Measurements from ENCODE around the gene SH3RF3.

Gene SH3RF3

DNA sequence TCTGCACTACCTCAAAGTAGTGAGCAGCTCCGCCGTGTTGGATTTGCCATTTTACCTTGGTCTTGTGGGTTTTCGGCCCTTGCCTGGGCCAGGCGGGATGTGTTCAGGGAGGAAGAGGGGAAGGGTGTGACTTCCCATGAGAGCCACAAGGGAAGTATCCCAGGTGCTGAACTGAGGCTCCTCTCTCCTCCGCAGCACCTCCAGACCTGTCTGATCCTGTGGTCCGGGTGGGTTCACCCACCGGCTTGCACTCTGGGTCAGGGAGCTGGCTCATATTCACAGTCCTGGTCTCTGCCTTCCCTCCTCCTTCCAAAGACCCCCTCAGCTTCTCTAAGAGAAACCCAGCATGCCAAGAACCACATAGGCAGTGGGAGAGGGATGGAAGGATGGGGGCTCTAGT, 249.0 kb downstream of the SH3RF3 start:
- no peak for DNase-seq (ENCODE audit: low read depth)

DNA sequence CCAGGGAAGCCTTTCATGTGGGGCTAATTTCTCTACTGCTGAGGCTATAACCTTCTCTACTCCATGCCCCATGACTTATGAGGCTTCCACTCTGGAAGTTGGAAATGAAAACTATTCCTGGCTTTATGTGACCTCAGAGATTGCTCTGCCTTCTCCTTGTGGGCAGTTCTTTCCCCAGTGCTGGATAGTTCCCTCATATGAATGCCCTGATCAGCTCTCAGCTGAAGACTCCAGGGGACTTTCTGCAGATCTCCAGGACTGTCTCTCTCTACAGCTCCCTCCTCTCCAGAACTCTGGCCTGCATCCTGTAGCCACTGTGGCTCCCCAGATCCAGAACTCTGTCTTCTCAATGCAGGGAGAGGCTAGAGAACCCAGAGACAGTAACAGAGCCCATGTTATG, 249.7 kb downstream of the SH3RF3 start:
- no peak for DNase-seq (ENCODE audit: low read depth)

DNA sequence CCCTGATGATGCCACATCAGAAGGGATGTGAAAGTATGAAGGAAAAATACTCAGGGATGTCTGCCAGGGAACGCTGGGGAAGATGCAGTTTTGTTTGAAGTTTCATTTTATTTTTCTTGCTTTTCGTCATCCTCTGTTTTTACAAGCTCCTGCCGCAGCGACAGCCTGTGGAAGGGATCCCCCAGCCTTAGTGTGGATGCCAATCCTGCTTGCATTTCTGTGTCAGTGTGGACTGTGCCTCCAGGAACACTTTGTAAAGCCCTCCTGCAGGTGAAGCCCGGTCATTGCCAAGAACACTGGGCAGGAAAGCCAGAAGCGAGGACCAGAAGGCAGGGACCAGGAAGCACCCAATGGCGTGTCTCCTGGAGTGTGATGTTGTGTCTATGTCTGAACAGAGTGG, 250.5 kb downstream of the SH3RF3 start:
- DNase-seq (ENCODE audit: low read depth): no peak

DNA sequence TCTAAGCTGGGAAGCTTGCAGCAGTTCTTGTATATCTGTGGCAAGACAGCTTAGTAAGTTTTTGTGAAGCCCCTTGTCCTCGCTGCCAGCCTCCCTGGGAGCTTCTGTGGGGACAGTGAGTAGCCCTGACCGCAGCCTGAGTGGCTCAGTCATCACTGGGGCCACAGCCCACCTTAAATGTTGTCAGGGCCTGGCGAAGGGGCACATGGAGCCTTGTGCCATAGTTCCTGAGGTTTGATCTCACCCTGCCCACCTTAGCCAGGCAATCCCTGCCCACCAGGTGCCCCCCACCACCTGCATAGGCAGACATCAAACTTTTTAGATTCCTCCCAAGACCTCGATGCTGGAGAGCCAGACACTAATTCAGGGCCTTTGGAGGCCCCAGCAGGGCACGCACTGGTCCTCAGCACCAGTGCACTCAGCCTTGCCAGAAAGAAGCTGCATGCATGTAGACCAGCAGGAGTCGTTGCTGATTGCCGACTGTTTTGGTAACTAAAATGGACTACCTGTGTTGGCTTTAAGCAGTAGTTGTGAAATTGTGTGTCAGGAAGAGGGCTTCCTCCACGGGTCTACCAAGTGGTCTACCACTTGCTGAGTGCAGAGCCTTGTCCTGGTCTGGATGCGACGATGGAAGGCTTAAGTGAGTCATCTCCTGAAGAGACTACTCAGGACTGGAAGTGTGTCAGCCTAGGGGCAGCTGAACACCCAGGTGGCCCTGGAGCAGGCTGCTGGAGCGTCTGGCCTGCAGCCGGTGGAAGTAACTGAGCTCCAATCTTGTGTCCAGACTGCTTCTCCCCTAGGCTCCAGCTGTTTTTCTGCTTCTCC, 251.7 kb downstream of the SH3RF3 start:
- DNase-seq (ENCODE audit: low read depth): no peak

DNA sequence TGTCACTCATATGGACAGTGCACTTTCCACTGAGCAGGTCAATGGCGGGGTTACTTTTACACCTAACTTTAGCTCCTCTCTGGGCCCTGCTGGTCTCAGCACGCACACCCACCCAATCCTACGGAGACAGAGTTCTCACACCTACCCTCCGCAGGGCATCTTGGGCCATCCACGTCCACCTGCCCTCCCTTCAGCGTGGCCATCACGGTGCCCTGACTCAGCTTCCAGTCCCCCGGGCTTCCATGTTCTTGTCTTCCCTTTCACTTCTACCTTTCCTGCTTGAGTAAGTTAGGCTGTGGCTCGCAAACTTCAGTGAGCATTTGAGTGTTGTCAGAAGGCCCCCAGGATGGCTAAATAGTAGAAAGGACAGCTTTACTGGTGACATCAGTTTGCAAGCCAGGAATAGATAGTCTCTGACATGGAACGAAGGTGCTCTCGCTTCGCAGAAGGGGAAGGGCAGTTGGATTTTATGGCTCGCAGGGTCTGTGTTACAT, 252.4 kb downstream of the SH3RF3 start:
- no peak for DNase-seq (ENCODE audit: low read depth)

DNA sequence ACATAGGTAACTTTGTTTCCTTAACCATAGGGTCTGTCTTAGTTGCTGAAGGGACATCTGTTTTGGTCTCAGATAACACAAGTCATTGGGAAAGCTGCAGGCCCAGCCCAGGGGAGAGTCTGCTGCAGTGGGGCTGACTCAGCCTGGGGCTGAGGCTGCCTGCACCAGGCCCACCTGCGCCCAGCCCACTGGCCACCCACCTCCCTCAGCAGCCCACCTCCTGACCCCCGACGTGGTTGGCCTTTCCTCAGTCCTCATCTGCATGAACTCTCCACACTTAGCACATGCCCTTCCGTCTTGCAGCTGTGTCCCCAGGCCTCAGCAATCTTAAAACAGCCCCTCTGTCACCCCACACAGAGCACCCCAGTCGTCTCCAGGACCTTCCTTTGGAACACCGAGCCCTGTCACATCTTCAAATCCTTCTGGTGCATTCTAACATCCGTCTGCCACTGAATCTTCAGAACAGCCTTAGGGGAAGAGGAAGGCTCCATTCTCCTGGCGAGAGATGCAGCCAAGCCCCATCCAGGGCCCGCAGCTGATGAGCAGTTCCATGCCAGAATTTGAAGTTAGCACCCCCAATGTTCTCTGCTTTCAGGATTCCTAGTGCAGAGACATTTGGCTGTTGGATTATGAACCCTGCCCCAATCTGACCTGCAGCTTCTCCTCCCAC, 253.4 kb downstream of the SH3RF3 start:
- DNase-seq (ENCODE audit: low read depth): no peak

DNA sequence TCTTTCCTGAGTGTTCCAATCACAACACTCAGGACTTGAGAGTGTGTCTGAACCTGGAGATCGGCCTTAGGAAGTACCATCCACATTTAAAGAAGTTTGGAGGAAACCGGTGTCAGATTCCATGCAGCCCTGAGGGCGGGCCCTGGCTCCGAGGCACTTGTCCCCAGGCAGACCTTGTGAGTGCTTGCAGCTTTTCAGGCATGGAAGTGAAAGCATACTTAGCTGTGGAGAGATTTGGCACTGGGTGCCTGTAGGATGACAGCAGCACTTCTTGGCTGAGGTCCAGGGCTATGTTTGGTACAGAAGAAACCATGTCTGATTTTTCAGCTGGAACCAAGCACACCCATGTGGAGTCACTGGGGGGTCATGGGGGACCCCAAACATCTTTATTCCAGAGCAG, 253.9 kb downstream of the SH3RF3 start:
- DNase-seq (ENCODE audit: low read depth): no peak

DNA sequence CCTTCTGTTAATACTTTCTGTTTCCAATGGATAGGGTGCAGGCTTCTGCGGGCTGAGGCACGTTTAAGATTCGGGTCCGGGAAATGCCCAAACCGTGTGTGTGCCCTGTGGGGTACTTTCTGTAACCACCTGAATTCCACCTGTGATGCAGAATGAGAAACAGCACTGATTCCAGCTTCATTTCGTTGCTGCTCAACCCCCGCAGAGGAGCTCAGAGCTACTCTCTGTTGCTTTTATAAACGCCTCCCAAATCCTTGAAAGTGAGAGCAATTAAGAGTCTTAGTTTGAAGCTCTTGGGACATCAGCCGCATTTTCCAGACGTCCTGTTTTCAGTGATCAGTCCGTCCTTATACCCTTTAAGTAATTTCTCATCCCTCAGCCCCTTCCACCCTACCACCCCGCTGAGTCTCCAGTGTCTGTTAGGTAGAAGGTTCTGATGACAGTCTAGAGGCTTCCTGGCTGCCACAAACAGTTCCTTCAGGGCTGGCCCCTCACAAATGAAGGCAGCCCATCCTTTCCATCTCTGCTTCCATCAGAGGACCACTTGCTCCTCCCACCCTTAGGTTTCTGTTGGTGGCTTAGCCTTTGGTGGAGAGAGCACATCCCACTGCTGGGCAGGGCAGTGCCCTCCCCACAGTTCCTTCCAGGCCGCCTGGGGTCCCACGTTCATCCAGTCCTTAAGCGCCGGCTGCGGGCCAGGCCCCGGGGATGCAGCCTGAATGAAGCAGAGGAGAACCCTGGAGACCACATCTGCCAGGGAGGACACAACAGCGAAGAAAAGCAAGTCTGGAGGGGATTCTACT, 254.7 kb downstream of the SH3RF3 start:
- DNase-seq (ENCODE audit: low read depth): no peak

DNA sequence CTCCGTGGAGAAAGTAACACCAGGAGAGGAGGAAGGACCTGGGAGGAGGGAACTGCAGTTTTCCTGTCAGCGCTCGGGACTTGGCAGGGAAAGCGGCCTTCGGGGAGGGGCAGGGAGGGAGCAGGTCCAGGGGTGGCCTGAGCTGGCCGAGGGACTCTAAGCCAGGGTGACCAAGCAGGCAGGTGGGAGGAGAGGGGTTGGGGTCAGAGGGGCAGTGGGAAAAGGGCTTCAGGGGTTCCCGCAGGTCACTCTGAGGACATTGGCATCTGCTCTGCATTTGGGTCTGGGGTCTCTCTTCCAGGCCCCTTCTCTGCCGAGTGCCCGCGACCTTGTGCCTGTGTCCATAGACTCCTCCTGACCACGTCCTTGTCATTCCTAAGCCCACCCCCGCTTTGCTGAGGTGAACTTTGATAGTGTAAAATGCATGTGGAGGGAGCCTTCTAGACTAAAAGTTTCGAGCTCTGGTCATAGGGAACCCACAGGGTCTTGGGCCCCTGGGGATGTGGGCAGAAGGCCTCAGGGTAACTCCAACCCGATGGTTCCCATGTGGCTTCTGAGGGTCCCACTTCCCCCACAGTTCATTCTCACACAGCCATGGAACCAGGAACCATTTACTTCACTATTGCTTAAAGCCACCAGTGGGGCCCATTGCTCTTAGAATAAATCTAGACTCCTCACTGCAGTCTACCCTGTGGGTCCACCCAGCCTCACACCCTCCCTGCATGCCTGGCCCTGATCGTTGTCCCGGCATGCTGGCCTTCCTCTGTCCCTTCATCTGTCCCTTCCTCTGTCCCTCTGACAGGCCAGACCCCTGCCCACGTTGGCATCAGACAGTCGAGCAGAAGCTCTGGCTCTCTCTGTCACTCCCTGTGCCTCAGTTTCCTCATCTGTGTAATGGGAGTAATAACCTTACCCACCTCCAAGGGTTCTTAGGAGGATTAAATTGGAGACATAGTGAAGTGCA, 255.6 kb downstream of the SH3RF3 start:
- DNase-seq (ENCODE audit: low read depth): no peak

DNA sequence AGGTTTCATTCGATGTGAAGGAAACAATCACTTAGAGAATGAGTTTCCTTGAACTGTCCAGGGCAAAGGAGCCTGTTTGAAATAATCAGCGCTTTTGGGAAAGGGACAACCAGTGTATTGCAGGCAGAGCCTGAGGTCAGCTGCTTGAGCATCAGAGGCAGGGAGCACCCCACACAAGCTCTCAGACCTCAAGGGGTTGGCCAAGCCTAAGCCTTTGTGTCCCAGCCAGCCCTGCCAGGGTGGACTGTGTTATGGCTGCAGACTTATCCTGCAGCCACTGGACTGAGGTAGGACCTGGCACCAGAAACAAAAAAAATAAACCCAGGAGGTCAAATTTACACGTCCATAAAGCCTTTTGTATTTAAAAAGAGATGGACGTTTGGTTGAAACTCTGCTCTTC, 256.5 kb downstream of the SH3RF3 start:
- DNase-seq (ENCODE audit: low read depth): no peak

DNA sequence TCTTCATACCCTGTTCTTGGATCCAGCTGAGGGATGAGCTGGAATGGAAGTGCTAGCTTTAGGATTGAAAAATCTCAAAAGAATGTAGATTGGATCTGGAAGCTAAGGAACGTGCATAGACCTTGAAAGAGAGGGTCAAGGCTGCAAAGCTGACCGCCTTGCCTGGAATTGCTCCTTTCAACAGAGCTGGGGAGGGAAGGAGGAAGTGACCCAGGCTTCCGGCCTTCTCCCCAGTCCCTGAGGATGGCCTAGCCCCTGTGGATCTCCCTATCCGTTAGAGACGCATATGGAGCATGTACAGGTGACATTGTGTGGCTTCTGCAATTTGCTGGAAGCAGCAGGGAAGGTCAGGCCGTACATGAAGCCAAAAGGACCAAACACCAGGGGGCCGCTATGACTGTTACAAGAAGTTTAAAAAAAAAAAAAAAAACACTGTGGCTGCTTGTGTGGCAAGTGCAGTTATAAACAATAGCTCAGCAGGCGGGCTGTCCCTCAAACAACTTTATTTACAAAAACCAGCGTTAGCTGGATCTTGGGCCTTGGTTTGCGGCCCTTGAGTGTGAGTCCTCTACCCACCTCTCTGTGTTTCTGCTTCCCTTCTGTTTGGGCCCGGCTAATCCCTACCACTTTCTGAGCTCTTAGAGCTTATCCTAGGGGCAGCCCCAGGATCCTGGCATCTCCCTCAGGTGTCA, 257.1 kb downstream of the SH3RF3 start:
- no peak for DNase-seq (ENCODE audit: low read depth)

DNA sequence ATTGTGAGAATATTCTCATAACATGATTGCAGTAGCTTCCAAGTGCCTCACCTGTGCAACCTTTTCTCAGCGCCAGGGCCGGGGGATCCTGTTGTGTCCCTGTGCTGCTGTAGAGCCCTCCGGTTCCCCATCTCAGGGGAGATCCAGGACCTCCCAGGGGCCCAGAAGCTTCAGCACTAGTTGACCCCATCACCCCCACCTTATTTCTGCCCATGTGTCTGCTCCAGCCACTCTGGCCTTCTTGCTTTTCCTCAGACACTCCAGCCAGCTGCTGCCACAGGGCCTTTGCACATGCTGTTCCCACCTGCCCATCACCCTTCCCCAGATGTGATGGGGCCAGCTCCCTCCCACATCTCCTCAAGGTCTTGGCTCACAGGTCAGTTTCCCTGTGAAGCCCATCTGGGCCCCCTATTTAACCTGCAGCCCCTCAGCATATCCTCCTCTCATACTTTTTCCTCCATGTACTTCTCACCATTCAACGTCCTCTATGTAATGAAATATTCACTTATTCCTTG, 258.3 kb downstream of the SH3RF3 start:
- no peak for DNase-seq (ENCODE audit: low read depth)

DNA sequence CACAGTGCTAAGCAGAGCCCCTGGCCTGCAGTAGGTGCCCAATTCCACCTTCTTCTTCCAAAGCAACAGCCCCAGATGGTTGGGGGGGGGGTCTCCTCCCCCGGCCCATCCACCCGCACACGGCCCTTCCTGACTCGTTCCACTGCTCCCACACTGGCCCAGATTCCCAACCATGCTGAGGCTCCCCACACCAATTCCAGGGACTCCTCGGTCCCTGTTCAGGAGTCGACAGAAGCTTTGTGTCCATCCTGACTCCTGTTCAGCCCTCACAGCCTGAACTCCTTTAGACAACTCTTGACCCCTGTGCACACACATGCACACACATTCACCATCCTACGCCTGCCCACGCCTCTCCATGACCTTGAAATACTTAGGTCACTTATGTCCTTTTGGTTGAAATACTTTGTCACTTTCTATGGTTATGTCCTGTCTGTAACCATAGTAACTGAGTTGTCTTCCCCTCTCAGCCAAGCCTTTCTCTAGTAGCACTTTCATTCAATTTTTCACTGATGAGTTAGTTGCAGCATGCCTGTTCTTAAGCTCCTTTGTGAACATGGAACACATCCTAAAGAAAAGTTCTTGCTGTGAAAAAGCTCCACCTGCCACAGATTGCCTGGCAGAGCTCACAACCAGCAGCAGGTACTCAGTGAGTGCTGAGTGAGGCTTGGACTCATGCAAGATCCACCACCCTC, 258.9 kb downstream of the SH3RF3 start:
- DNase-seq (ENCODE audit: low read depth): no peak

DNA sequence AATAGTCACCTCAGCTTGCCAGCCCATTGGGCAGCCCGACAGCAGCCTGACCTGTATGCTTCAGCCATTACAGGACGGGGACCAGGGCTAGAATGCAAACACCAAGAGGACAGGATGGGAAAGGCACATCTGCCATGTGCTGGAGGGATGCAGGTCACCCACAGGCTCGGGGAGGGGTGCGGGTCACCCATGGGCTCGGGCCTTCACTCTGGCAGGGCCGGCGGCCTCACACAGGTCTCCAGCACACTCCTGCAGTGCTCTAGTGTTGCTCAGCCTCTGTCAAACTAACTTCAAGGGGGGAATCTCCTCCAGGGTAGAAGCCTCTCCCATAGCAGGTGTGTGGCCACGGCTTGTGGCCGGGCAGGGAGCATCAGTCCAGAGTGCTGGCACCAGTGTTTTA, 262.2 kb downstream of the SH3RF3 start:
- DNase-seq (ENCODE audit: low read depth): no peak

DNA sequence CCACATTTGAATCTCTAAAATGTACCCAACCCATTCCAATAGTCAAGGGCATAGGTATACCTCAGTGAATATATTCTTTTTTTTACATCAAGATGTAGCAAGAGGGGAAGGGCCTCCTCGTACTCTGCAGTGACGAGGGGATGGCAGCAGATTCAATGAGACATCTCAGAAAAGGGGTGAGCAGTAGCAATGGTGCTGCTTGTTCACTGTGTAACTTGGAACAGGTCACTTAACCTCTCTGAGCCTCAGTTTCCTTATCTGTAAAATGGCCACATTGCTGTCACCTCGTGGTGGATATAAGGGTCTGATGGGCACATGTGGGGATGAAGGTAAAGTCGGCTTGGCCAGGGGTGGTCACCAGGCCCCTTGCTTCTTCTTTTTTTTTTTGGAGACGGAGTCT, 263.1 kb downstream of the SH3RF3 start:
- DNase-seq (ENCODE audit: low read depth): no peak

DNA sequence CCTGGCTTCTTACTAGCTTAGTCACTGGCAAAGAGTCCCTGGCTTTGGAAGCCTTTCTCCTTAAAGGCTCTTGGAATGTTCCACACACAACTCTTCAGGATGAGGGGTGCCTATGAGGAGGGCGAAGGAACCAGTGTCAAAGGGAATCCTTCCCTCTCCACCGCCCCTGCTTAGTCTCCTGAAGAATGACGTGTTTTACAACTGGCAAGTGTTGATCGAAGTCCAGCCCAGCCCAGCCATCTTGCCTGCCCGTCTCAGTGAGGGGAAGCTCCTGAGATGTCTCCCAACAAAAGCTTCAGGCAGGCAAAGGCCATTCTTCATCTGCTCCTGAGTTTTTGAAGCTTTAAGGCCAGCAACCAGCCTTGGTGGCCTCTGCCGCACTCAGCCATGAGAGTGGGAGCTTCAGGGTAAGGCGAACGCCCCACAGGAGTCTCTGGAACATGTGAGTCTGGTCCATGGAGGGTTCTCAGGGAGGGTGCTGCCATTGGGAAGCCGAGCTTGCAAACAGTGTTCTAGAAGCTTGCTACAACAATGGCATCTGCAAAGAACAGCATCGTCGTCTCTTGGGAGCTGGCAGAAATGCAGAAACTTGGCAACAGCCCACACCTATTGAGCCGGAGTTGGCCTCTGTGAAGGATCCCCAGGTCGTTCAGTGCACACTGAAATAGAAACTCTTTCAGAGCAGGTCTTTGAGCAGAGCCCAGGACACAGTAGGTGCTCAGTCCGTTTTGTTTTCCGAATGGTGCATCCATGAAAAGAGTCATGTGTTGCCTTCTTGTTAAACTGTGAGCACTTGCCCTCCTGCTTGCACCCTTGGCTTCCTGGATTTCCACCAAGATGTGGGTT, 264.0 kb downstream of the SH3RF3 start:
- no peak for DNase-seq (ENCODE audit: low read depth)

DNA sequence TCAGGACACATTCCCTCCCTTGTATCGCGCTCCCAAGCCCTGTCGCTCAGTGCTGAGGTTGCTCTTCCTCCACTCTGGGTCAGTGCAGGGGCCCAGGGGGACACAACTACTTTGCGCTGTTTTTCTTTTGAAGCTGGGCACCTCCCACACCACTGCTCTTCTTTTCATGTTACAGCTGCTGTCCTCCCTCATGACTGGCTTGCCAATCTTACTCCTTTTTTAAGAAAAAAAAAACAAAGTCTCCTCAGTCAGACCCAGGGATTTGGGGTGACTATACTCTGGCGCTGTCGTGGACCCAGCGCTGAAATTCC, 264.6 kb downstream of the SH3RF3 start:
- DNase-seq (ENCODE audit: low read depth): no peak

DNA sequence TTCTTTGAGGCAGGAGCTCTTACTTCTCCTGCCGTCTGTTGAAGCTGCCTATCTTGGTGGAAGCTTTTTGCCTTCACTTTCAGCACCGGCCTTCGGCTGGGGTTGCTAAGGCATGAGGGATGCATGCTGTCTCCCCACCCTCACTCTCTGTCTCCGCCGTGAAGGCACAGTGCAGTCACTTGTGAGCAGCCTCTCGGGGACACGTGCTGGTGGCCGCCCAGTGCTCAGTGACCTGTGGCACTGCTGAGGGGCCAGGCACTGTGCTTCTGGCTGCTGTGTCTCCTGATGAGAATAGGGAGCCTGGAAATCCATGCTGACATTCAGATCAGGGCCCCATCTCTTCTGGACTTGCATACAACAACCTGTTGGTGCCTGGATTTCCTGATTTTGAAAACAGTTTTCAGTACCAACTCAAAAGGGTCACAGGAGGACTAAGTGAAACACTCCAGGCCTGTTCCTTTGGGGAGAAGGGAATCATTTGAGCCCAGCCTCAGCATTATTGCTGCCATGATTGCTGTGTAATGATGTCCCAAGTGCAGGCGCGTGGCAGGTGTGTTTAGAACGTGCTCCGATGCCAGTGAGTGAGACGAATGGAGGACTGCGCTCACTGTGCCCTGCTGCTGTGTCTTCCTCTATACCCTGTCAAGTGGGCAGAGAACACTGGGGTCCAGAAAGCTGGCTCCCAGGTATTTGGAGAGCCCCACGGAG, 266.6 kb downstream of the SH3RF3 start:
- DNase-seq (ENCODE audit: low read depth): no peak
